T-helper 17 cell (primary cell): ENCODE data around the gene YAP1. TPM values are rescaled to one million over a fixed set of nuclear protein-coding genes. Genes with fewer than 3 reads are reported as not detected.
A peak's percentile ranks its signal among the peaks of the same experiment; 100 is the strongest.

ENCODE experiments used
- ATAC-seq: fragments of 150-1000 bp; cut with Tn5 transposase; 2 replicates; pipeline ENCODE4 v1.10.0; 2021; ENCODE audit warnings: mild to moderate bottlenecking, moderate library complexity
- DNase-seq, 3 donors: peaks; one replicate each; pipeline versions ENCODE4 v3.0.0 to v3.0.0-alpha.2; 2020 to 2021
- H3K9me3 ChIP-seq: one replicate; pipeline ENCODE4 v1.7.0; 2013; ENCODE audit warnings: low read length, mild to moderate bottlenecking; ENCODE audit not compliant: control insufficient read depth, poor library complexity, severe bottlenecking
- H3K27ac Mint-ChIP-seq: one replicate; pipeline ENCODE4 v1.8.0; 2022; ENCODE audit warnings: mild to moderate bottlenecking, moderate library complexity, mixed read lengths
- H3K27me3 Mint-ChIP-seq: one replicate; pipeline ENCODE4 v1.8.0; 2022; ENCODE audit warnings: mixed read lengths
- H3K36me3 Mint-ChIP-seq: one replicate; pipeline ENCODE4 v1.8.0; 2022; ENCODE audit warnings: low read depth, mixed read lengths
- H3K4me1 Mint-ChIP-seq: one replicate; pipeline ENCODE4 v1.8.0; 2022; ENCODE audit warnings: mild to moderate bottlenecking, mixed read lengths
- H3K4me3 Mint-ChIP-seq: one replicate; pipeline ENCODE4 v1.8.0; 2022; ENCODE audit warnings: mild to moderate bottlenecking, moderate library complexity, mixed read lengths
- total RNA-seq, 4 donors: library from RNA in 2 of 4; stranded (reverse) in 2 of 4; gene quantifications; one replicate each; pipeline ENCODE4 v1.2.3 and lab custom pipeline; 2022 to 2026

YAP1 gene
- under 1 TPM in 1 of 2 donors, not detected in 1; 0.20 TPM for total RNA-seq
- total RNA-seq (lab: John Stamatoyannopoulos, UW) = 0.45 to 1.4 reads per million in 2 donors

- H3K36me3 Mint-ChIP-seq = peaks cover 2% of the 10 kb centered on the region
- peaks cover 10% of the 10 kb centered on the region for H3K4me1 Mint-ChIP-seq
- H3K27ac Mint-ChIP-seq = peak within 1 kb of the TSS; percentile 86
- H3K27me3 Mint-ChIP-seq = peaks cover 16% of the 10 kb centered on the region
- H3K4me3 Mint-ChIP-seq = peak within 1 kb of the TSS; percentile 99
- DNase-seq (peak; percentile 36 to 51 (median 48)), ATAC-seq (peak; percentile 81)
- H3K9me3 ChIP-seq = no peaks in the 10 kb centered on the region
Measured at GRCh38 chr11:102109896-102110760, at the start of gene YAP1. YAP1 (plus strand) TSS chr11:102110447; CDS start chr11:102110849, 402 bp downstream.

DNA sequence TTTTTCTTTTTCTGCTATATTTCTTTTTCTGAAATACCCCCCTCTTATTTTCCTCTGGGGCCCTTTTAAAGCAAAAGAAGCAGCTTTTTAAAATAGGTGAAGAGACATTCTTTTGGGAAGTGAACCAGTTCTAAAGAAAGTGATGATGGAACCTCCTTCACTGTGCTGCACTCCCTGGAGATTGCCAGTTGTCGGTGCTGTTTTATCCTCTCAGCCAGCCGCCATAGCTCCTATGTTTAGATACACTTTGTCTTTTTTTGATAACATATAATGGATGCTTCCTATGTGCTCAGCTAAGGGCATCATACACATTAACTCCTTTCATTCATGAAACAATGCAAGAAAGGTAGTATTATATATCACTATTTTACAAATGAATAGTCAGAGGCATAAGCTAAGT lies 49.0 kb upstream of the YAP1 start:
- DNase-seq = no peak
- H3K36me3 Mint-ChIP-seq = no peaks in the 10 kb centered on the region

DNA sequence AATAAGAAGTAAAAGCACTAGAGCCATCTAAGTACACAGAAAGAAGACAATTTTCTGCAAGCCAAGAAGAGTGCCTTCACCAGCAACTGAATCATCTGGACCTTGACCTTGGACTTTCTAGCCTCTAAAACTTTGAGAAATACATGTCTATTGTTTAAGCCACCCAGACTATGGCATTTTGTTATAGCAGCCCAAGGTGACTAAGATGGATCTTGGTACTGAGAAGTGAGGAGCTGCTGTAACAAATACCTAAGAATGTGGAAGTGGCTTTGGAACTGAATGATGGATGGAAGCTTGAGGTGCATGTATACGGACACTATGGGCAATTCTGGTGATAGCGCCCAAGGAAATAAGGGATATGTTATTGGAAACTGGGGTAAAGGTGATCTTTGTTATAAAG lies 48.1 kb upstream of the YAP1 start:
- H3K4me1 Mint-ChIP-seq = no peaks in the 10 kb centered on the region
- H3K36me3 Mint-ChIP-seq = no peaks in the 10 kb centered on the region
- peaks cover 23% of the 10 kb centered on the region for H3K27me3 Mint-ChIP-seq

More for the DNA sequence above, 49.0 kb upstream of the YAP1 start:
- Mint-ChIP-seq H3K4me3 (no peak overlapping the region), H3K27me3 (peaks cover 23% of the 10 kb centered on the region), H3K4me1 (no peaks in the 10 kb centered on the region), H3K27ac (no peak overlapping the region)
- no peak for ATAC-seq
- no peaks in the 10 kb centered on the region for H3K9me3 ChIP-seq

DNA sequence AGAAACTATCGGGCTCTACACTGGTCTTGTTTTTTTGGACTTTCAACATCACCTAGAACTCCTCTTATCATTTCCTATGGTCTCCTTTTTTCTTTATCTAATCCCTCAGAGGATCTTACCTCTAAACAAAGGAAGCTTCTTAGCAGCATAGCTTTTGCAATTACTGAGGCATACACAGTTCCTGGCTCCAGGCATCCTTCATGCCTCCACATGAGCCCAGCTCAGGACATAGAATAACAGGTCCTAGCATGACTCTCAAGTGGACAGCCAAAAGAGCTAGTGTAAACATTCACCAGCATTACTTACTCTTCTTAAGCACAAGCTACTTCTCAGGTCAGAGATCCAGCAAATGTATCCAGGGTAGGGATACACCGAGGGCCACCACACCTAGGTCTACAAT lies 45.9 kb upstream of the YAP1 start:
- no peak for DNase-seq
- H3K9me3 ChIP-seq = no peaks in the 10 kb centered on the region

More for the DNA sequence above, 48.1 kb upstream of the YAP1 start:
- H3K27ac Mint-ChIP-seq = no peak overlapping the region
- H3K4me3 Mint-ChIP-seq = no peak overlapping the region
- H3K9me3 ChIP-seq = no peaks in the 10 kb centered on the region
- DNase-seq (no peak), ATAC-seq (no peak)

GRCh38 chr11:102070766-102071165 lies 39.5 kb upstream of the YAP1 start:
- no peak for ATAC-seq
- Mint-ChIP-seq H3K4me1 (no peaks in the 10 kb centered on the region), H3K27ac (no peak overlapping the region), H3K36me3 (peaks cover 2% of the 10 kb centered on the region), H3K4me3 (no peak overlapping the region), H3K27me3 (no peaks in the 10 kb centered on the region)
- no peak for DNase-seq
- H3K9me3 ChIP-seq = no peaks in the 10 kb centered on the region

More for the DNA sequence above, 45.9 kb upstream of the YAP1 start:
- Mint-ChIP-seq H3K4me1 (no peaks in the 10 kb centered on the region), H3K4me3 (no peak overlapping the region), H3K27ac (no peak overlapping the region), H3K36me3 (no peaks in the 10 kb centered on the region), H3K27me3 (peaks cover 23% of the 10 kb centered on the region)
- no peak for ATAC-seq

GRCh38 chr11:102071497-102072472 lies 38.5 kb upstream of the YAP1 start:
- Mint-ChIP-seq H3K4me3 (no peak overlapping the region), H3K27me3 (peaks cover 1% of the 10 kb centered on the region), H3K36me3 (peaks cover 2% of the 10 kb centered on the region), H3K27ac (no peak overlapping the region), H3K4me1 (no peaks in the 10 kb centered on the region)
- no peak for ATAC-seq
- no peak for DNase-seq
- H3K9me3 ChIP-seq = no peaks in the 10 kb centered on the region

GRCh38 chr11:102073253-102073652 lies 37.0 kb upstream of the YAP1 start:
- ATAC-seq = no peak
- H3K9me3 ChIP-seq = no peaks in the 10 kb centered on the region
- no peak for DNase-seq
- H3K4me1 Mint-ChIP-seq = no peaks in the 10 kb centered on the region
- H3K27me3 Mint-ChIP-seq = peaks cover 6% of the 10 kb centered on the region
- peaks cover 2% of the 10 kb centered on the region for H3K36me3 Mint-ChIP-seq
- no peak overlapping the region for H3K4me3 Mint-ChIP-seq
- no peak overlapping the region for H3K27ac Mint-ChIP-seq

DNA sequence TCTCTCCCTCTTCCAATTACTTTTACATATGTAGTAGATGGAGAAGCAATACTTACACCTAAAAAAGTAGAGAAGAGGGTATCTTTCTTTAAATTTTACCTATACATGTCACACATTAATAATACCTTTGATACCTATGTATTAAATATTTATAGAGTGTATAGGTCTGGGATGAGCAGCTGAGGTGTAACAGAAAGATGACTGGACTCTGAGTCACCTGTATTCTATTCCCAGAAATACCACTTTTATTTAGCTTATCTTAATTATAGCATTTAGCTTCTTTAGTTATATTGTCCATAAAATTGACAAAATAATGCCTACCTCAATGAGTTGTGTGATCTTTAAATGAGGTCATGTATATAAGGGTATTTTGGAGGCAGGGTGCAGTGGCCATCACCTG lies 30.6 kb upstream of the YAP1 start:
- peaks cover 13% of the 10 kb centered on the region for H3K27me3 Mint-ChIP-seq
- H3K4me1 Mint-ChIP-seq = no peaks in the 10 kb centered on the region

DNA sequence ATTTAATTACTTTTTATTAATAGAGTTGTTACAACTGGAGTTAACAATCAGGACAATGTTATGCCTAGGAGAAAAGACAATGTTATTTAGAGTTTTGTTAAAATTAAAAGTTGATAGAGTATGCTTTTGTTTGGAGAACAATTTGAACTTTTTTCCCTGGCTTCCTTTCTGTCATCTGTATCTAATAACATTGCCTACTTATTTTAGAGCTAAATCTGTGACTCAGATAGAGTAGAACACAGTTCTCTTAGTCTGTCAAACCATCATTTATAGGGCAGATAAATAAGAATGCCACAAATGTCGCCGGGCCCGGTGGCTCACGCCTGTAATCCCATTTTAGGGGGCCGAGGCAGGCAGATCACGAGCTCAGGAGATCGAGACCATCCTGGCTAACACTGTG lies 28.9 kb upstream of the YAP1 start:
- no peak overlapping the region for H3K27ac Mint-ChIP-seq
- DNase-seq (no peak), ATAC-seq (no peak)
- no peaks in the 10 kb centered on the region for H3K36me3 Mint-ChIP-seq
- H3K4me1 Mint-ChIP-seq = no peaks in the 10 kb centered on the region
- H3K4me3 Mint-ChIP-seq = no peak overlapping the region
- no peaks in the 10 kb centered on the region for H3K9me3 ChIP-seq
- peaks cover 17% of the 10 kb centered on the region for H3K27me3 Mint-ChIP-seq

More for the DNA sequence above, 30.6 kb upstream of the YAP1 start:
- no peak overlapping the region for H3K27ac Mint-ChIP-seq
- DNase-seq (no peak), ATAC-seq (no peak)
- H3K36me3 Mint-ChIP-seq = no peaks in the 10 kb centered on the region
- H3K4me3 Mint-ChIP-seq = no peak overlapping the region
- H3K9me3 ChIP-seq = no peaks in the 10 kb centered on the region

- H3K36me3 Mint-ChIP-seq = no peaks in the 10 kb centered on the region
- H3K27ac Mint-ChIP-seq = no peak overlapping the region
- peaks cover 6% of the 10 kb centered on the region for H3K27me3 Mint-ChIP-seq
- DNase-seq = no peak
- ATAC-seq = no peak
- H3K4me3 Mint-ChIP-seq = no peak overlapping the region
- no peaks in the 10 kb centered on the region for H3K9me3 ChIP-seq
- peaks cover 8% of the 10 kb centered on the region for H3K4me1 Mint-ChIP-seq
Measured at GRCh38 chr11:102085864-102086551, 24.2 kb upstream of the YAP1 start.

DNA sequence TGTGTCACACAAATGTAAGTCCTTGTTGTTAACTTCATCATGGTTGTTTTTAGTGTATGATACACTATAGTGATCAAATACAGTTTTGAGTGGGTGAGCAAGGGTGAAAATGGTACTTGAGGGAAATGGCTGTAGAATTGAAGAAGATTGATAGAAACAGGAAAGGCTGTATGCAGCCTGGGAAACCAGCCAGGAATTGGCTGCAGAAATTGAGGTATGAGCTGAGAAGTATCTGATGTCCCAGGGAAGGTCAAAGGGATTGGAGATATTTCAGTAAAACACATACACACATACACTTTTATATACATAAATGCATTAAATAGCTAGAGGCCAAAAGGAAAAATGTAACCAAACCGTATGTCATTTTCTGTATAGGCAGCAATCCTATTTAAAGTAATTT lies 13.1 kb upstream of the YAP1 start:
- H3K4me1 Mint-ChIP-seq = peaks cover 2% of the 10 kb centered on the region
- H3K27ac Mint-ChIP-seq = no peak overlapping the region
- no peaks in the 10 kb centered on the region for H3K36me3 Mint-ChIP-seq
- no peaks in the 10 kb centered on the region for H3K9me3 ChIP-seq
- H3K27me3 Mint-ChIP-seq = peaks cover 11% of the 10 kb centered on the region
- ATAC-seq = no peak
- no peak for DNase-seq
- H3K4me3 Mint-ChIP-seq = no peak overlapping the region

DNA sequence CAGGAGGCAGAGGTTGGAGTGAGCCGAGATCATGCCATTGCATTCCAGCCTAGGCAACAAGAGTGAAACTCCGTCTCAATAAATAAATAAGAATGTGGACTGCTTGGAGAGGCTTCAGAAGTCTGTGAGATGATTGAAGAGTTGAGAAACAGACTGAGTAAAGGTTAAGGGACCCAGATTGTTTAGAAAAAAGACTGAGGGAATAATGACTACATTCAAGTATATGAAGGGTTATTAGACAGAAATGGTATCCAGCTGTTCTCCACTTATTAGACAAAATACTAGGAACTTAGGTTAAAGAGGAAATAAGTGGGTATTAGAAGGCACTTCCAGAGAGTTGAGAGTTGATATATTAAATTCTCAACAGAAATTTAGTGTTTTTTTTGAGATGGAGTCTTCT lies 10.5 kb upstream of the YAP1 start:
- H3K9me3 ChIP-seq = peaks cover 2% of the 10 kb centered on the region
- H3K36me3 Mint-ChIP-seq = no peaks in the 10 kb centered on the region
- no peak overlapping the region for H3K4me3 Mint-ChIP-seq
- peaks cover 14% of the 10 kb centered on the region for H3K27me3 Mint-ChIP-seq
- H3K4me1 Mint-ChIP-seq = peaks cover 2% of the 10 kb centered on the region
- ATAC-seq (no peak), DNase-seq (no peak)
- H3K27ac Mint-ChIP-seq = no peak overlapping the region
